Measurements from ENCODE around the gene BCKDHB. TPM values are rescaled to one million over a fixed set of nuclear protein-coding genes. Genes with fewer than 3 reads are reported as not detected.

The BCKDHB gene
- total RNA-seq, result 10.0 and 12.8 TPM in 2 replicates

DNA sequence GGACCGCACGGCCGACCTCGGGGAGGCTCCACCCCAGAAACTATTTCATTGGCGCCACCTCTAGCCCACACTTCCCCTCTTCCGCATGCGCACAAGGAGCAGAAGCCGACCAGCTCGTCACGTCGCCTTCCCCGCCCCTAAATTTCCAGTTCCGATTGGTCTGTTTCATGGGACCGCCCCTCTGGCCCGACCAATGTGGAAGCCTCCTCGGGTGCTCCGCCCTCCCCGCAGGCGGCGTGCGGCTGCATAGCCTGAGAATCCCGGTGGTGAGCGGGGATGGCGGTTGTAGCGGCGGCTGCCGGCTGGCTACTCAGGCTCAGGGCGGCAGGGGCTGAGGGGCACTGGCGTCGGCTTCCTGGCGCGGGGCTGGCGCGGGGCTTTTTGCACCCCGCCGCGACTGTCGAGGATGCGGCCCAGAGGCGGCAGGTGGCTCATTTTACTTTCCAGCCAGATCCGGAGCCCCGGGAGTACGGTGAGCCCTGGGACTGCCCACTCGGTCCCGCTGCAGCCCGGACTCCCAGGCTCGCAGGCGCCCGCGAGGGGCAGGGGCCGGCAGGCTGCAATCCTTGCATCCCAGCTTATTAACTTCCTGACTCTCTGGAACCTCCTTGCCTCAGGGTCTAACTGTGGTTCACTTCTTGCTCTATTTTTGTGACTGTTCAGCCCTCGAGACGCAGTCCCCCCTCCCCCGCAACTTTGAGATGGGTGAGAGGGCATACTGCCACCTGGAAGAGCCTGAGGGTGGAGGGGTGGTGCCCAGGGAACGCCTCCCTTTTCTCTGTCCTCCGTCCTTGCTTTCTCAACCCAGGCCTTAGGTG is at the start of gene BCKDHB:
BCKDHB (plus strand) TSS at position 254 of the 818 bp plus-strand sequence; CDS start at position 277, 23 bp downstream.

Other genes starting within 250 kb of the BCKDHB start
- gene ELOVL4, start 159.1 kb upstream of the BCKDHB start, total RNA-seq, result 7.1 and 7.6 TPM in 2 replicates
- gene TTK, start 102.0 kb upstream of the BCKDHB start, total RNA-seq, result 3.6 and 14.6 TPM in 2 replicates